Stimulated activated CD4-positive, alpha-beta T cell treated with anti-CD3 and anti-CD28 coated beads, Interleukin-2, amount 100 ng/mL, for 4 hours (primary cell): ENCODE data around the gene INPP5J.
"Not testable (repeated sequence)": the region's sequence is repeated elsewhere in the genome, so short reads cannot be mapped to it uniquely, and the experiment has no call there.

ENCODE experiments used
- DNase-seq: peaks from one replicate; pipeline ENCODE4 v3.0.0-alpha.2; 2020; ENCODE audit warnings: low read depth

INPP5J gene

DNA sequence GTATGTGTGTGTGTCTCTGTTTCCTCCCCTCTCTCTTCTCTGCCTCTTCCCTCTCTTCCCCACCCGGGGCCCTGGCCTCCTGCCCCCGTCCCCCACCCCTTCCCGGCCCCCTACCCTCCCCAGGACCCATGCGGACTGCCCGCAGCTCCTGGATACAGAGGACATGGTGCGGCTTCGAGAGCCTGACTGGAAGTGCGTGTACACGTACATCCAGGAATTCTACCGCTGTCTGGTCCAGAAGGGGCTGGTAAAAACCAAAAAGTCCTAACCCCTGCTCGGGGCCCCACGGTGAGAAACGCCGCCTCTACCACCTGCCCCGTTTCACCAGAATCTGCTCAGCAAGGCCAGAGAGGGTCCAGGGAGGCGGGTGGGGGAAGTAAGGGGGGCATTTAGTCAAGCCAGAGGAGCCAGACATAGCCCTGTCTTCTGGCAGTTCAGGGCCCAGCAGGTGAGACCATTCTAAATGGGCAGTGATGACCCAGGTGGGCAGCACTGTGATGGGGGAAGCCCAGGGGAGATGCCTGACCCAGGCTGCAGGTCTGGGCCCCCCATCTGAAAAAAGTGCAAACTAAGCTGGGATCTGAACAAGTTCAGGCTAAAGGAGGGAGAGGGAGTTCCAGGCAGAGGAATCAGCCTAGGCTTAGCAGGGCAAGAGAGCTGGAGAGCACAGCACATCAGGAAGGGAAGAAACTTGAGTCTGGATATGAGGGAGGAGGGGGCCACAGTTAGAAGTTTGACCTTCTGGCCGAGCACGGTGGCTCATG, 21.8 kb upstream of the INPP5J start:
- no peak for DNase-seq

DNA sequence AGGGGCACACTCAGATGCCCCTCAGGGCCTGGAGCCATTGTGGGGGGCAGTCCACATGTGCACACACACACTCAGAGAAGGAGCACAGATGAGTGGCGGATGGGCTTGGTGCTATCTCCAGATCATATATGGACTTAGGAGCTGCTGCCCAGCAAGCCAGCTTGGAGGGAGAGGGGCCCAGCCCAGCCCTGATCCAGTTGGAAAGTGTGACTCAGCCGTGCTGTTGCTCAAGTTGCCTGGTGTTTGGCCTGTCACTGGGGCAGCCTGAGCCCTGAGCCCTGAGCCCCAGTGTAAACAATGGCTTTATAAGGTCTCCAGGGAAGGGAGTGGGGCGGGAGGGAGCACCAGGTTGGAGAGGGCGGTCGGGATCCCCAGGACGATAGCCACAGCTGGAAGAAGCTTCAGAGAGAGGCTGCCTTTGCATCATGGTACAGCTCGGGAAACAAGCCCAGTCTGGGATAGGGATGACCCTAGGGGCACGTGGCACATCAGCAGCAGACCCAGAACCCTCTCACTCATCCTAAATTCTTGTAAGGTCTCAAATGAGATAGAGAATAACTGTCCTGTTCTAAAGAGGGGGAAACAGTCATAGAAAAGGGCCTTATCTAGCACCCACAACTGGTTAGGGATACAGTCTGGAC, 20.2 kb upstream of the INPP5J start:
- no peak for DNase-seq

DNA sequence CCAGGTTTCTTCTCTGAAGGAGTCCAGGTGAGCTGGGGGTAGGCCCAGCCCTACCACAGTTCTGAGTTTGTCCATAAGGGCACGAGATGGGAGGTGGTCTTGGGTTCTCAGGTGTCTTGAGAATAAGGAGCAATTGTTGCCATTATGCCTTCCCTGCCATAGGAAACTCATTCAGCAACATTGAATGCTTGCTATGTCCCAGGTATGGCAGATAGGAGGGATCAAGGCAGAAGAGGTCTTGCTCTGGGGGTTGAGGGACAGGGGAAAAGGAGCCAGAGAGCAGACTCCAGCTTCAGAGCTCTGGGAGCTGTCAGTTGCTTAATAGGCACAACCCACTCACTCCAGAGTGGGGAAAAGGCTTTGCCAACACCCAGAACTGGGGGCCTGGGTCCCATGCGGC, 19.7 kb upstream of the INPP5J start:
- DNase-seq = no peak

DNA sequence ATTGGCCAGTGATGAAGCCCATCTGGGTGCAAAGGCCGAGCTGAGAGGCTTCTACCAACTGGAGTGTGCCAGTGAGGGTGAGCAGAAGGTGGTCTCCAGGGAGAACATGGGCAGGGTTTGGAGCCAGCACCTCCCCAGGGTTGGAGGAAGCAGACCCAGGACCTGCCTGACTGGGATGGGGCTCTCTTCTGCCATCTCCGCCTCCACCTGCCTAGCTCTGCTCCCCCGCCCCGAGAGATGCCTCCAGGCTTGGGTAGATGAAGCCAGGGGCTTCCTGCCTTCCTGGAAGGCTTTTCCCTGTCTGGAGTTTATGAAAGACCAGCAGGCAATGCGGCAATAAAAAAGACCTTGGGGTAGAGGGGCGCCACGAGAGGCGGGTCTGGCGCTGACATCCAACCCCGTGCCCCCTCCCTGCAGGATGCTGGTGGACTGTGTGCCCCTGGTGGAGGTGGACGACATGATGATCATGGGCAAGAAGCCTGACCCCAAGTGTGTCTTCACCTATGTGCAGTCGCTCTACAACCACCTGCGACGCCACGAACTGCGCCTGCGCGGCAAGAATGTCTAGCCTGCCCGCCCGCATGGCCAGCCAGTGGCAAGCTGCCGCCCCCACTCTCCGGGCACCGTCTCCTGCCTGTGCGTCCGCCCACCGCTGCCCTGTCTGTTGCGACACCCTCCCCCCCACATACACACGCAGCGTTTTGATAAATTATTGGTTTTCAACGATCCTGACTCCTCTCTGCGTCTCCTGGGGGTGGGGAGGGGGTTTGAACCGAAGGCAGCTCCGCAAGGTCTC, 18.7 kb upstream of the INPP5J start:
- no peak for DNase-seq

DNA sequence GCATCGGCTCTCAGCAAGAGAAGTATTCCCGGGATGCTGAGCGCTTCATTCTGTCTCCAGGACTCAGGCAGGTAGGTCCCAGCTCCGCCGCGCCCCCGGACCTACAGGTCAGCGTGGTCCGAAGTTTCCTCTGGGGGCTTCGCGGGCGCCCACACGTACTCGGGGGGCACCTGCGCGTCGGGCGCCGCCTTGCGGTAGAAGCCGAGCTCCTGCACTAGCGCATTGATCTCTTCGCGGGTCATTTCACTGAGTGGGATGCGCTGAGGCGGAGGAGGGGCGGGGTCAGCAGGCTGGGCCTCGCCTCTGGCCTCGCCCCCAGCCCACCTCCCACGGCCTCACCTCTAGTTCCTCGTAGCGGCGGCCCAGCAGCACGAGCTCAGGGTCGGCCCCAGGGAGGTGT, 17.9 kb upstream of the INPP5J start:
- DNase-seq = no peak

DNA sequence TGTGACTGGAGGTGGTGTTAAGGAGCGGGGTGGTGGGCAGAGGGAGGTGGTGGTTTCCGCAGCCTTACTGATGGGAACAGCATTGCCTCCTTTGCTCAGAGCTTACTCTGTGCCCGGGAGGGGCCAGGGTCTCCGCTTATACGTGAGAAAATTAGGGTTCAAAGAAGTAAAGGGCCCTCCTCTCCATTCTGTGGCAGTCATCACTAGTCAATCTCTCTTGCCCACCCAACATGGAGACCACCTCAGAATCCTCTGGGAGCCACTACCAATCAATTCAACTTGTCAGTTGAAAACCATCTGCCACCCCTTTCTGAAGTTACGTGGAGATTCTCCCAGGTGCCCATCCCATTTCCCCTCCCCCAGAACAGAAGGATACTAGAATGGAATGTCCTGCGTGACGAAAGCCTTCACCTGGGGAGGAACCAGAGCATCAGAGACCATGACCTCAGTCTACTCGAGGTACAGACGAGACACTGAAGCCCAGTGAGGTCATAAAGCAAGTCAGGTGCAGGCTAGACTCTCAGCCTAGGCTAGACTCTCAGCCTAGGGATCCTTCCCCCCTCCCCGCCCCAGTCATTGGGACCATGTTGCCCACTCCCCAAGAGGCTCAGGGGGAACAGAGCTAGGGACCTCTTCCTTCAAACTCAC, 17.4 kb upstream of the INPP5J start:
- no peak for DNase-seq

DNA sequence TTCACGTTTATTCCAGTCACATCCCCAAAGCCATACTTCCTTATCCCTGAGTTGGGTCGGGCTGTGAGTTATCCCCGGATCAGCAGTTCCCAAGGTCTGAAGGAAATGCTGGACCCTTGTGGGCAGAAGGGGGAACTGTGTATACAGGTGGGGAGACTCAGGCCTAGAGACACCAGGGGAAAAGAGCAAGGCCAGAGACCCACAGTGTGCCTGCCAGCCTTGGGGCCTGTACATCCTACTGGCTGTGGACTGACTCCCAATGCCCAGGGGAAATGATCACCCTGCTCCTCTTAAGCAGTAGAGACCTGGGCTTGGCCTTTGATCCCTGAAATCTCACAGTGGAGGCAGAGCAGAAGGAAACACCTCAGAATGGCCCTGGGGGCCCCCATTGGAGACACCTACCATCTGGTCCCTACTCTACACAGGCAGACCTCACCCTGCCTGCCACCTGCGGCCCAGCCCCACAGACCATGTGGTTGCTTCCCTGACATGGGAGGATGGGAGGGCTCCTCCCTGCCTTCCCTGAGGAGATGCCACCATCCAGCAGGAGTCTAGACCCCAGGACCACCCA, 16.7 kb upstream of the INPP5J start:
- no peak for DNase-seq

DNA sequence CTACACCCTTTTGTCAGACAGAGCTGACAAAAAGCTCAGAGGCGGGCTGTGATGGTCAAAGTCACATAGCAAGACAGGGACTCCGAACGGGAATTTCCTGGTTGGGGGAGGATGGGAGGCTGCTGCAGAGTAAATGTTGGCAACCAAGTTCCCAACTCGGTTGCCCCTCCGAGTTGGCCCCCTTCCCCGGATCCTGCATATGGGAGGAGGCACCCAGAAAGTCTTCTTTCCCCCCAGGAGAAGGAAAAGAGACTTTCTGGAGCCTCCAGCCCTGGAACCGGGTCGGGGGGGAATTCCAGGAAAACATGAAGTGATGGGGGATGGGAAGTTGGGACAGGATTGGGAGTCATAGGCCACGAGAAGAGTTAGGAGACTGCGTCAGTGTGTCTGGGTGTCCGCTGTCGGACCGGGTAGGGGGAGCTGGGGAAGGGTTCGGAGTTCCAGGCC, 16.0 kb upstream of the INPP5J start:
- DNase-seq = no peak

DNA sequence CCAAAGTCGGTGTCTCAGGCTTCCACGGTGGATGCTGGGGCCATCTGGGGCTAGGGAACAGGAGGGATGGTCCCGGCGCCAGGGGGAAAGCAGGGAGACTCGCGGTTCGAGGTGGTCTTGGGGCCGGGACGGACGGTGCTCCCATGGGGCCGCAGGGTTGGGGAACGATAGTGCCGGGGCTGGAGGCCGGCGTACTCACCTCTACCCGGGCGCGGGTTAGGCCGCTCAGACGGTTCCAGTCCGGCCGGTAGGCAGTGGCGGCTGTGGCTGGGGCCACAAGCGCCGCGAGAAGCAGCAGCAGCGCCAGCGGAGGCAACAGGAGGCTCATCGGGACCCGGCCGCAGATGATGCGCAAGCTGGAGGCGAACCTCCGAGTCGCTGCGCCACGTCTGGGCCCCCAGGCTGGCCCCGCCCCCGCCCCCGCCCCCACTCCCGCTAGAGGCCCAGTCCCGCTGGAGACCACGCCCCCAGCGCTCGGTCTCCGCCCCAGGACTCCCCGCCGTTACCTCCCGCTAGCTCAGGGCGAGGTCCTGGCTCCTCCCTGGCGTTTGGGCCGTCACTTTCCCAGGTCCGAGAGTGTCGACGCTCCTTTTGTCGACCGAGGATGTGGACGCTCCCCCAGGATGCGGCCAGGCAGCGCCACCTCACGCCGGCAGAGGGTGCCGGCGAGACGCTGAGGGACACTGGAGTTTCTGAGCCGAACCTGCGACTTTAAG, 15.4 kb upstream of the INPP5J start, which contains the start of gene SELENOM:
Gene SELENOM (minus strand): TSS at position 391 of the 716 bp plus-strand sequence. CDS start 63 bp downstream, at position 328.
- peak; percentile 79 for DNase-seq

DNA sequence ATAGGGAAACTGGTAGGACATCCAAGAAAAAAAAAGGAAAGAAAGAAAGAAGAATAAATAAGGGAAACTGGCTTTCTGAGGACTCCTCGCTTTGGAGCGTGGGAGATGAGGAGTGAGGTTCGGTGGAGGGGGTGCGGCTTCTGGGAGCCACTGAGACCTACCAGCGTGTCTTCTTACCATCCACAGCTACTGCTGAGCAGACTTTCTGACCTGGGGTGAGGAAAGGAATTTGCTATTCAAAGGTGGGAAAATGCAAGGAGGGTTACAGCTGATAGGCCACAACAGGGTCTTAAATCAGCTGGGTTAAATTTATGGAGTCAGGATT, 14.9 kb upstream of the INPP5J start:
- DNase-seq = no peak

DNA sequence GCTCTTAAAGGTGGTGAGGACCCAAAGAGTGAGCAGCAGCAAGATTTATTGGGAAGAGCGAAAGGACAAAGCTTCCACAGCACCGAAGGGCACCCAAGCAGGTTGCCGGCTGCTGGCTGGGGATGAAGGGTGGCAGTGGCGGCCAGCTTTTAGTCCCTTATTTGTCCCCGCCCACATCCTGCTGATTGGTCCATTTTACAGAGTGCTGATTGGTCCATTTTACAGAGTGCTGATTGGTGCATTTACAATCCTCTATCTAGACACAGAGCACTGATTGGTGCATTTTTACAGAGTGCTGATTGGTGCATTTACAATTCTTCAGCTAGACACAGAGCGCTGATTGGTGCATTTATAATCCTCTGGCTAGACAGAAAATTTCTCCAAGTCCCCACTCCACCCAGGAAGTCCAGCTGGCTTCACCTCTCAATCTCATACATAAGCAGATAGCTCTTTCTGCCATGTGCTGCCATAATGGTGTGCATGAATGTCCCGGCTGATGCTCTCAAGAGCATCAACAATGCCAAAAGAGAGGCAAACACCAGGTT, 10.1 kb upstream of the INPP5J start:
- DNase-seq = not testable (repeated sequence)

DNA sequence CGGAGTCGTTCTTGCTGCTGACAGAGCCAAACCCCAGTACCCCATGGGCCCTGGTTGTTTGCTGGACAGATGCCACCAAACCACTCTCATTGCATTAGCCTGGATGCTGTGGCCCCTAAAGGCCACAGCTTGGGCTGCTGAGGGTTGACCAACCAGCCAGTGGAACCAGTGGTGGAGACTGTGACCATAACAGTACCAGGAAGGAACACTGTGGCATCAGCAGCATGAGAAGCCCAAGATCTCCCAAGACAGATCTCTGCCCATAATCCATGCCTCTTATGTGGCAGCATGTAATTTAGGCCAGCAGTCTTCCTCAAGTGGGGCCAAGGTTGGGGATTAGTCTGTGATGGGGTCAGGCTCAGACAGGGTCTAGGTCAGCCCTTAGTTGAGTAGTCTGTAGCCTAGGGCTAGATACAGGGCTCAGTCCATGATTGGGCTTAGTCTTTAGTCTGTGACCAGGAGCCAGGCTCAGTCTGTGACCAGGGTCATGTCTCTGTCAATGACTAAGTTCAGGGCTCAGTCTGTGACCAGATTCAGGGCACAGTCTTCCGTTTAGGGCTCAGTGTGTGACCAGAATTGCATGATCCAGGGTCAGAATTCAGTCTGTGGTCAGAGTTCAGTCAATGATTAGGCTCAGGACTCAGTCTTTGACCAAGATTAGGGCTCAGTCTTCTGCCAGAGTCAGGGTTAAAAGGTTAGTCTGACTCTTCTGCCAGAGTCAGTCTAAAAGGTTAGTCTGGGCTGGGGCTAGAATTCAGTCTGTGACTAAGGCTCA, 4.5 kb upstream of the INPP5J start:
- no peak for DNase-seq

DNA sequence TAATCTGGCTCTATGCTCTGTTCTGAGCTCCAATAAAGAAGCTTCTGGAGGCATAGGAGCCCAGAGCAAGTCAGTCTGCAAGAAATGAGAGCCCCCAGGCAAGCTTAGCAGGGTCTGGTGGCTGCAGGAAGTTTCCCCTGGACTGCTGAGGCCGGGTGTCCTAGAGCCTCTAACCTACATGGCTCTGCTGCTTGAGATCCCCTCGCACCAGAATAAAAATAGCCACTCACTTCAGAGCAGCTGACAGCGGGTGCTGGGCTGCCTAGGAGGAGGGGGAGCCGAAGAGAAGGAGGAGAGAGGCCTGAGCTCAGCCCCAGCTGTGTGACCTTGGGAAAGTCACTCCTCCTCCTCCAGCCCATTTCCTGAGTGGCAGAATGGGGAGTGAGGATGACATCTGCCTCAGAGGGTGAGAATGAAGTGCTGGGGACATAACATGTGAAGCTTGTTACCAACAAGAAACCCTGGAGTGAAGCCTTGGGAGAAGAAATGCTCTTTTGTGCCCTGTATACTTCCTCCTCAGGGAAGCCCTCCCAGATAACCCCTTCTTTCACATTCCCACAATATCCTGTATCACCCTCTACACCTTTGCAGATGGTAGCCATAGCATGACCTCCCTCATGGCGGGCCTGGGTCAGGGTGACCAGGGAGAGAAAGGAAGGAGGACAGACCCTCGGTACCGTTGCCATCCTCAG, 3.6 kb upstream of the INPP5J start:
- no peak for DNase-seq

DNA sequence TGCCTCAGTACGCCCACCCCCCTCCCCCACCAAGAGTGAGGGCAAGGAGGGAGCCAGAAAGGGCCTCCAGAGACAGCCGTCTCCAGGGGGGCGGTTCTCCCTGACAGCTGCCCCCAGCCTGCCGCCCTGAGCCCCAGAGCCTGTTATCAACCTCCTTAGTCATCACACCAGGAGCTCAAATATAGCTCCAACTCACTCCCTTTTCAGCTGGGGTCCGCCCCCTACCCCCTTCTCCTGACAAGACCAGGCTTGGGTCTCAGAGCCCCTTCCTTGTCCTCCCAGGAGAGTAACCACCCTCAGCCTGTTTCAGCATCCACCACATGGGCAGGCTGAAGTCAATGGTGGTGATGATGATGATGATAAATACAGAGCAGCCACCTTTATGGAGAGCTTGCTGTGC, 2.5 kb upstream of the INPP5J start:
- no peak for DNase-seq

DNA sequence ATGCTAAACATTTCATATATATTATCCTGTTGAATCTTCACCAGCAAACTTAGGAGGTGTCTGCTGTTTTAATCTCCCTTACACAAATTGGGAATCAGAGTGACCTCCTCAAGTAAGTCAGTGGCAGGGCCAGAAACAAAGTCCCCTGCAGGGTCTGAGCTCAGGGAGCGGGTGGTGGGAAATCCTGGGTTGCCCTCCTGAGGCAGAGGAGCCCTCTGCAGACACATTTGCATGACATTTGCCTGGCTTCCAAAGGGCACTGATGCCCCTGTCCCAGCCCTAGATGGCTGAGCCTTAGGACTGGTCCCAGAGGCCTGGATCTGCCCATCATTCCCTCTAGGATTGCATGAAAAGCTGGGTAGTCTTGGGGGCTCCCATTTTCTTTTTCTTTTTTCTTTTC, 2.1 kb upstream of the INPP5J start:
- DNase-seq = no peak

DNA sequence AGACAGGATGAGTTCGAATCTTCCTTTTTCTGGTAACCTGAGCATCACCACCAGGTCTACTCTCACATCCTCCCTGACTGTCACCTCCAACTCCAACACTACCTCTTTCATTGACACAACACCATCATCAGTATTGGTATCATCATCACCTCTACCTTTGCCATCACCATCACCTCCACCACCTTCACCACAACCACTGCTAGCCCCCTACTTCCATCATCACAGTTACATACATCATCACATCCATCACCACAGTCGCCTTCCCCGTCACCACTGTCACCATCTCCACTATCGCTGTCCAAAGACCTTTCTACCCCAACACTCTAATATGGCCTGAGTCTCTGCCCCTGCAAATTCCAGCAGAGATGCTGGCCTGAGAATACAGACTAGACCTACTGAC, 1.4 kb upstream of the INPP5J start:
- DNase-seq = no peak

DNA sequence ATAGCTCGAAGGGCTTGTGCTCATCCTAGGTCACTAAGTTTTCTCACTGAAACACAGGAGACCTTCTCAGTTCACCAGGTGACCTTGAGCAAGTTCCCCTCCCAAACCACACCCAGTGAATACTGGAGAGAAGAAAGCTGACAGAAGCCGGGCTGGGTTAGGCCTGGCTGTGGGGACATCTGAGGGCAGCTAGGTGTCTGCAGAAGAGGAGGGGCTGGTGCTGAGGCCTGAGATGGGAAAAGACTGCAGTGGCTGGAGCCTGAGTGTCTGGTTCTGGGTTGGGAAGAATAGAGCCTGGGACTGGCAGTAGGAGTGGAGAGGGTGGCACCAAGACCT, 602 bp upstream of the INPP5J start:
- DNase-seq = no peak

DNA sequence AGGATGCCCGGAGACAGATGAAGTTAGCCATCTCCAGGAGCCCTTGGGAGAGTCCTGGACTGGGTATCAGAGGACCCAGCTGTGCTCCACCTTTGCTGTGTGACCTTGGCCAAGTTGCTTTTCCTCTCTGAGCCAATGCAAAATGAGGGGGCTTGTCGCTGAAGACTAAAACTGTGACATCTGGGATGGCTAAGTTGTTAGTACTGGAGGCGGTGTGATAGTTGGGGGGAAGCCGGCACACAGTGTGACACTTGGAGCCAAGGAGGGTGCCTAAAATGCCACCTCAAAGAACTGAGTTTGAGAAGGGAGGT, 481 bp downstream of the INPP5J start:
- DNase-seq = no peak

DNA sequence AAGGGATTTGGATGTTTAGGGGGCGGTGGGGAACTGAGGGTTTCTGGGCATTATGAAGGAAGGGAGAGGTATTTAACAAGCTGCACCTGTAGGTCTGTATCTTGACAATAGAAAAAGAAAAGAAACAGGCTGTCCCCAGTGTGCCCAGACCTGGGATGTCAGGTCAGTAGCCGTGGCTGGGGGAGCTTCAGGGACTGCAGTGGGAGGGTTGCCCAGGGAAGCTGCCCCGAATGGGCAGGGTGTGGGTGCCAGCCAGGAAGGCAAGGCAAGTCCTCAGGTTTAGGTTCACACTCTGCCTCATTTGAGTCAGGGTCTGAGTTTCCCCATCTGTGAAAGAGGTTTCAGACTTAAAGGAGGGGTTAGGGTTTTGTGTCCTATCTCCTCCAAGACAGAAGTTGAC, 1.5 kb downstream of the INPP5J start:
- no peak for DNase-seq

DNA sequence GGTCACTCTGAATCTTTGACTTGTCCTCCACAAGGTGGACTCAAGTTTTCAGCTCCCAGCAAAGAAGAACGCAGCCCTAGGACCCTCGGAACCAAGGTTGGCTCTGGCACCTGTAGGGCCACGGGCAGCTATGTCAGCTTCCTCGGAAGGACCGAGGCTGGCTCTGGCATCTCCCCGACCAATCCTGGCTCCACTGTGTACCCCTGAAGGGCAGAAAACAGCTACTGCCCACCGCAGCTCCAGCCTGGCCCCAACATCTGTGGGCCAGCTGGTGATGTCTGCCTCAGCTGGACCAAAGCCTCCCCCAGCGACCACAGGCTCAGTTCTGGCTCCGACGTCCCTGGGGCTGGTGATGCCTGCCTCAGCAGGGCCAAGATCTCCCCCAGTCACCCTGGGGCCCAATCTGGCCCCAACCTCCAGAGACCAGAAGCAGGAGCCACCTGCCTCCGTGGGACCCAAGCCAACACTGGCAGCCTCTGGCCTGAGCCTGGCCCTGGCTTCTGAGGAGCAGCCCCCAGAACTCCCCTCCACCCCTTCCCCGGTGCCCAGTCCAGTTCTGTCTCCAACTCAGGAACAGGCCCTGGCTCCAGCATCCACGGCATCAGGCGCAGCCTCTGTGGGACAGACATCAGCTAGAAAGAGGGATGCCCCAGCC, 2.2 kb downstream of the INPP5J start:
- no peak for DNase-seq
